ENCODE measurements around the gene SORL1-AS1.
A peak's percentile ranks its signal among the peaks of the same experiment; 100 is the strongest.

Gene SORL1-AS1

GRCh38 chr11:121451986-121452608 is 670 bp downstream of the SORL1-AS1 start, which contains the start of gene SORL1:
TSS of gene SORL1 (plus strand) at chr11:121452314. CDS start at chr11:121452332, 18 bp downstream.
- peak; percentile 47 for DNase-seq (ENCODE audit: low read depth)

DNA sequence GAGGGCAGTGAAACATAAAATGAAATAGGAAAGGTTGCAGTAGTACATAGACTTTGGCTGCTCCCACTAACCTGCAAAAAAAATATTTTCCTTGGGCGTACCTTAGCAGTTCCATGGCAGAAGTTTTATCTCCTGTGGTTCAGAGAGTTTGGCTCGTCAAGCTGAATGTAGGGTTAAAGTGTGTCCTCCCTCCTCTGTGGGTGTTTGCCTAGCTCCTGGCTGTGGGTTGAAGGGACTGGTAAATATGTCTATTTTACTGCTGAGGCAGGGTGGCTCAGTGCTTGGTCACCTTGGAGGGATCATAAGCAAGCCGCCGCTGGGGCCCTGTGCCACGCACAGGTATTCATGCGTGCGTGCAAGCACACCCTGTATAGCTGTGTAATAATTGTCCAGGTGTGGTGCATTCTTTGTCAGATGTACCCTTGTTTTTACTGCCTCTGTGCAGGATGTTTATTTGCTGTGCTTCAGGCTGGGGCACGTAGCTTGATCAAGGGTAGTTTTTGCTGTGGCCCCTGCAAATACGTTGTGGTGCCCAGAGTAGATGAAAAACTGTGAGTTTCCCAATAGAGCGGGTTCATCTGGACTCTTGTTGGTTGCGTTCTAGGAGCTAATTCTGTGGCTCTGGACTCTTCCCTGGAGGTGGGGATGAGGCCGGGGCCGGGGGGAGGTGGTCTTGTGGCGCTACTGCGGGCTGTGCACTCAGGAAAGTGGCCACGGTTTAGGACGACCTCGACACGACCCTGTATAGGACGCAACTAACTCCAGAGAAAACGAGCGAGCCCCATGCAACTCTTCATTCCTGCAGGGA is 1.4 kb downstream of the SORL1-AS1 start:
- no peak for TF ChIP-seq CTCF (IDR thresholded peaks at IDR 0.05; ENCODE audit: insufficient read depth, low read depth, low read length)
- no peak for DNase-seq (ENCODE audit: low read depth)
- peak overlapping the region; percentile 57 for H3K4me3 ChIP-seq (ENCODE audit: low read depth, low read length)

More at GRCh38 chr11:121451986-121452608, 670 bp downstream of the SORL1-AS1 start, which contains the start of gene SORL1:
- H3K4me3 ChIP-seq (ENCODE audit: low read depth, low read length), result peak within 1 kb of the TSS; percentile 57
- TF ChIP-seq CTCF (IDR thresholded peaks at IDR 0.05; ENCODE audit: insufficient read depth, low read depth, low read length), result peak; percentile 54

GRCh38 chr11:121450401-121450800 is 2.4 kb downstream of the SORL1-AS1 start:
- TF ChIP-seq CTCF (IDR thresholded peaks at IDR 0.05; ENCODE audit: insufficient read depth, low read depth, low read length), result no peak
- no peak overlapping the region for H3K4me3 ChIP-seq (ENCODE audit: low read depth, low read length)
- no peak for DNase-seq (ENCODE audit: low read depth)

DNA sequence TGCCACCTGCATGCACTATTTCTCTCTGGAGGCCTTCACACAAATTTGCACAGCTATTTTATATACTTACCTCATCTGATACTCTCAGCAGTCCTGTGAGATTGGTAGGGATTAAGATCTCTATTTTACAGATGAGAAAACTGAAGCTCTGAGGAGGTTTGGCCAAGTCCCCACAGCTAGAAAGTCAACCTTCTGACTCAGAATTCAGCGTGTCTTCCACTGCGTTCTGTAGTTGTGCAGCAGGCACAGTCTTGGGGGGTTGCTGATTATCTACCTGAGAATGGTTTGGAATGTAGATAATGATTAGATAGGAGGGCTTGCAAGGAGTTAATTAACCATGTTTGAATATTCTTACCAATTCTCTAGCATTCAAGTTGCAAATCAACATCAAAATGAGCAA is 3.1 kb downstream of the SORL1-AS1 start:
- H3K4me3 ChIP-seq (ENCODE audit: low read depth, low read length), result no peak overlapping the region
- no peak for TF ChIP-seq CTCF (IDR thresholded peaks at IDR 0.05; ENCODE audit: insufficient read depth, low read depth, low read length)
- no peak for DNase-seq (ENCODE audit: low read depth)

DNA sequence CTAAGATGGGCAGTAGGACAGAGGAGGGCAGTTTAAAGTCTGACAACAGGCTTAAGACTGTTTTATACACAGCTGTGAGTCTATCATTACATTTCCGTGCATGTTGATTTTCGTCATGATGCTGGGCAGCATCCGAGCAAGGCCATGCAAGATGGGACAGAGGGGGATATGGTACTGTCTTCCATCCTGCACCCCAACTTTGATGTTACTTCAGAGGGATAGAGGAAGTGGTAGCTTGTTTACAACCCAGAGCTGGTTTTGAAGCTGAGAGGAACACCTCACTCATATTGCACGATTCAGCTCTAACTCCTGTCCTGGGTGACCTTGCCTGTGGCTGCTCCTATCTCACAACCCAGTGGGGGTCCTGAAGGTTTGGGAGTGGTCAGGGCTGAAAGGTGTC is 3.6 kb downstream of the SORL1-AS1 start:
- TF ChIP-seq CTCF (IDR thresholded peaks at IDR 0.05; ENCODE audit: insufficient read depth, low read depth, low read length), result no peak
- DNase-seq (ENCODE audit: low read depth), result no peak
- H3K4me3 ChIP-seq (ENCODE audit: low read depth, low read length), result no peak overlapping the region

GRCh38 chr11:121448431-121448941 is 4.3 kb downstream of the SORL1-AS1 start:
- TF ChIP-seq CTCF (IDR thresholded peaks at IDR 0.05; ENCODE audit: insufficient read depth, low read depth, low read length), result no peak
- H3K4me3 ChIP-seq (ENCODE audit: low read depth, low read length), result no peak overlapping the region
- DNase-seq (ENCODE audit: low read depth), result no peak
